ENCODE measurements around the gene PKN1.

The PKN1 gene

DNA sequence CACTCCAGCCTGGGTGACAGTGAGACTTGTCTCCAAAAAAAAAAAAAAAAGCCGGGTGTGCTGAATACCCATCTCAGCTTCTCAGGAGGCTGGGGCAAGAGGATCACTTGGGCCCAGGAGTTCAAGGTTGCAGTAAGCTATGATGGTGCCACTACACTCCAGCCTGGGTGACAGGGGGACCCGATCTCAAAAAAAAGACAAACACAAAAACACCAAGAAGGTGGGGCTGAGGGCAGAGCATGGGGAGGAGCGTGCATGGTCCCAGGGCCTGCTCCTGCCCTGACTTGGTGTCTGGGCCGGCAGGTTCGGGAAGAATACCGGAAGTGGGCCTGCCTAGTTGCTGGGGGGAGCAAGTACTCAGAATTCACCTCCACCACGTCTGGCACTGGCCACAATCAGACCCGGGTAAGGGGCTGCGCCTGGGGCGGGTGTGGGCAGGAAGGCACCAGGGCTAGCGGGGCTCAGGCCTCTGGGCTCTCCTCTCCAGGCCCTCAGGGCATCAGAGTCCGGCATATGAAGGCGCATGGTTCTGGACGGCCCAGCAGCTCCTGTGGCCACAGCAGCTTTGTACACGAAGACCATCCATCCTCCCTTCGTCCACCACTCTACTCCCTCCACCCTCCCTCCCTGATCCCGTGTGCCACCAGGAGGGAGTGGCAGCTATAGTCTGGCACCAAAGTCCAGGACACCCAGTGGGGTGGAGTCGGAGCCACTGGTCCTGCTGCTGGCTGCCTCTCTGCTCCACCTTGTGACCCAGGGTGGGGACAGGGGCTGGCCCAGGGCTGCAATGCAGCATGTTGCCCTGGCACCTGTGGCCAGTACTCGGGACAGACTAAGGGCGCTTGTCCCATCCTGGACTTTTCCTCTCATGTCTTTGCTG is 25.3 kb upstream of the PKN1 start:
- TF ChIP-seq, protein P1, sequence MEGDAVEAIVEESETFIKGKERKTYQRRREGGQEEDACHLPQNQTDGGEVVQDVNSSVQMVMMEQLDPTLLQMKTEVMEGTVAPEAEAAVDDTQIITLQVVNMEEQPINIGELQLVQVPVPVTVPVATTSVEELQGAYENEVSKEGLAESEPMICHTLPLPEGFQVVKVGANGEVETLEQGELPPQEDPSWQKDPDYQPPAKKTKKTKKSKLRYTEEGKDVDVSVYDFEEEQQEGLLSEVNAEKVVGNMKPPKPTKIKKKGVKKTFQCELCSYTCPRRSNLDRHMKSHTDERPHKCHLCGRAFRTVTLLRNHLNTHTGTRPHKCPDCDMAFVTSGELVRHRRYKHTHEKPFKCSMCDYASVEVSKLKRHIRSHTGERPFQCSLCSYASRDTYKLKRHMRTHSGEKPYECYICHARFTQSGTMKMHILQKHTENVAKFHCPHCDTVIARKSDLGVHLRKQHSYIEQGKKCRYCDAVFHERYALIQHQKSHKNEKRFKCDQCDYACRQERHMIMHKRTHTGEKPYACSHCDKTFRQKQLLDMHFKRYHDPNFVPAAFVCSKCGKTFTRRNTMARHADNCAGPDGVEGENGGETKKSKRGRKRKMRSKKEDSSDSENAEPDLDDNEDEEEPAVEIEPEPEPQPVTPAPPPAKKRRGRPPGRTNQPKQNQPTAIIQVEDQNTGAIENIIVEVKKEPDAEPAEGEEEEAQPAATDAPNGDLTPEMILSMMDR (conservative IDR thresholded peaks at IDR 0.05; ENCODE audit: low read length) = no peak
- DNase-seq (ENCODE audit: low read depth) = no peak
- no peak overlapping the region for H3K4me3 ChIP-seq (ENCODE audit: low read length)

DNA sequence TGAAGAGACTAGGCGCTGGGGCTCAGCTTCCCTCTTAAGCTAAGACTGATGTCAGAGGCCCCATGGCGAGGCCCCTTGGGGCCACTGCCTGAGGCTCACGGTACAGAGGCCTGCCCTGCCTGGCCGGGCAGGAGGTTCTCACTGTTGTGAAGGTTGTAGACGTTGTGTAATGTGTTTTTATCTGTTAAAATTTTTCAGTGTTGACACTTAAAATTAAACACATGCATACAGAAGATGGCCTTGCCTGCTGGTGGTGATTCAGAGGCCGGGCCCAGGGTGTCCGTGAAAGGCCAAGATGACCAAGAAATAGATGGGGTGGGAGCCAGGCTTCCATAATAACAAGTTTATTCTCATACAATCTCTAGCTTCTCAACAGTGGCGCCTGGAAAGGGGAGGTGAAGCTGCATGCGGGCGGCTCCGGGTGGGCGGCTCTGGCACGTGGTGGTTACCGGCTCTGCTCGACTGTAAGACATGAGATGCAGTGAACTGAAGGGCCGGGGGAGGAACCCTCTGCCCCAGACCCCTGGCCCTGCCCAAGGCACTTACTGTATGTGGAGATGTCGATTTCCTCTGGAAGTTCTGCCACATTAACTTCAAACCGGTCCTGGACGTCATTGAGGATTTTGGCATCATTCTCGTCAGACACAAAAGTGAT is 24.5 kb upstream of the PKN1 start:
- peak; percentile 16 for DNase-seq (ENCODE audit: low read depth)
- TF ChIP-seq, protein P1 (conservative IDR thresholded peaks at IDR 0.05; ENCODE audit: low read length) = no peak

DNA sequence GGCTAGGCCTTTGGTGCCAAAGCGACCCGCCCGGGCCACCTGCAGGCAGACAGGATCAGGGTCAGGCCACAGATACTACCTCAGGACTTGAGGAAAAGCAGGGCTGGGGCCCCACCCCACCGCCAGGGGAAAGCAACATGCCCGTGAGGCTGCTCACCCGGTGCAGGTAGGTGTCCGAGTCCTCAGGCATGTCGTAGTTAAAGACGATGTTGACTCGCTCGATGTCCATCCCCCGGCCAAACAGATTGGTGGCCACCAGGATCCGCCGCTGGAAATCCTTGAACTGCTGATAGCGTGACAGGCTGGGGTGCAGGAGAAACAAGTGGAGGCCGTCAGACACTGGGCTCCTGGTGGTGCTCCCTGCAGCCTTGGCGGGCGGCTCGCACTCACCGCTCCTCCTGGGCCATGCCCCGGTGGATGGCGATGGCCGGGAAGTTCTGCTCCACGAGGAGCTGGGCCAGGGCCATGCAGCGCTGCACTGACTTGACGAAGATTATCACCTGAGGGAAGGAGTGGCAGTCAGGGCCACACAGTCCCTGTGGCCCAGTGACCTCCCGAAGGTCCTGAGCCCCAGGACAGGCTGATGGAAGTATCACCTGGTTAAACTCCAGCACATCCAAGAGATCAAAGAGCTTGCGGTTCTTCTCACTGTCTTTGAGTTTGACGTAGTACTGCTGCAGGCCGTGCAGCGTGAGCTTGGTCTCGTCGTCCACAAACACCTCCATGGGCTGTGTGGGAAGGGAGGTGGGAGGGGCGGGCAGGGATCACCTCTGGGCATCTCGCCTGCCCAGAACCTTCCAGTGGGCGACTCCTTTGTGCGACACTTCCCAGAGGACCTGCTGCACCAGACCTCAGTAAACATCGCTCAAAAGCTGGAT is 23.7 kb upstream of the PKN1 start:
- H3K4me3 ChIP-seq (ENCODE audit: low read length) = no peak overlapping the region
- TF ChIP-seq, protein P1 (conservative IDR thresholded peaks at IDR 0.05; ENCODE audit: low read length) = no peak
- DNase-seq (ENCODE audit: low read depth) = no peak

More for the DNA sequence above, 24.5 kb upstream of the PKN1 start:
- H3K4me3 ChIP-seq (ENCODE audit: low read length) = no peak overlapping the region

DNA sequence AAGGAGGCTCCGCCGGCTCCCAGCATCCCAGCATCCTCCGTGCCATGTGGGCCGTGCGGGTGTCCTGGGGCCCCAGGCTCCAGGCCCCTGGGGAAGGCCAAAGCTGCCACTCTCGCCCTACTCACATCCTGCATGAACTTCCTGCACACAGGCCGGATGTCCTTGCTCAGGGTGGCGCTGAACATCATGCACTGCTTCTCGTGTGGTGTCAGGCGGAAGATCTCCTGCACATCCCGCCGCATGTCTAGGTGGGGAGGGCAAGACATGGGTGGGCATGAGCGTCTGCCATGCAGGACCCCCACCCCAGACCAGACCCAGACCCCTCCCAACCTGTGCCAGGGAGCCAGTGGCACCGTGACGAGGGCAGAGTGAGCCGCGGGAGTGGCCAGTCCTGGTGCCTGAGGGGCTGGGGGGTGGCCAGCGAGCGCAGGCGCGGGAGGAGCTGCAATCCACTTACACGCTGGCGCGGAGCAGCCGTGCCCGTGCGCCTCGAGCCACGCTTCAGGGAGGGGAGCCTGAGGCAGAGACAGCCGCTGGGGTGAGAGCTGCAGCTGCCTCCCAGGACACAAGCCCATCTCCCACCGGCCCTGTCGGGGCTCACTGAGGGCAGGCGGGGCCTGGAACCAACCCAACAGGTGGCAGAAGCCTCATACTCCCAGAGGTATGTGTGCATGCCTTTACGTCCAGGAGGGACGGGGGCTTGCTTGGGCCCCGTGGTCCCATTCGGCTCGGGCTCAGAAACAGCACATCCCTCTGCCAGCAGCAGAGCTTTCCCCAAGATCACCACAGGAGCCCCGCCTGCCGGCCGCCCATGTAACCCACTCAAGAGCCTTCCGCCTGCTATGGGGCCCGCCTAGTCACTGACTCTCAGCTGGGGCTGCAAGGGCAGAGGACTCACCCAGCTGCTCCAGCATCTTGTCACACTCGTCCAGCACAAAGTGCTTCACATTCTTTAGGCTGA is 22.7 kb upstream of the PKN1 start:
- no peak overlapping the region for H3K4me3 ChIP-seq (ENCODE audit: low read length)
- TF ChIP-seq, protein P1 (conservative IDR thresholded peaks at IDR 0.05; ENCODE audit: low read length) = no peak
- DNase-seq (ENCODE audit: low read depth) = no peak

DNA sequence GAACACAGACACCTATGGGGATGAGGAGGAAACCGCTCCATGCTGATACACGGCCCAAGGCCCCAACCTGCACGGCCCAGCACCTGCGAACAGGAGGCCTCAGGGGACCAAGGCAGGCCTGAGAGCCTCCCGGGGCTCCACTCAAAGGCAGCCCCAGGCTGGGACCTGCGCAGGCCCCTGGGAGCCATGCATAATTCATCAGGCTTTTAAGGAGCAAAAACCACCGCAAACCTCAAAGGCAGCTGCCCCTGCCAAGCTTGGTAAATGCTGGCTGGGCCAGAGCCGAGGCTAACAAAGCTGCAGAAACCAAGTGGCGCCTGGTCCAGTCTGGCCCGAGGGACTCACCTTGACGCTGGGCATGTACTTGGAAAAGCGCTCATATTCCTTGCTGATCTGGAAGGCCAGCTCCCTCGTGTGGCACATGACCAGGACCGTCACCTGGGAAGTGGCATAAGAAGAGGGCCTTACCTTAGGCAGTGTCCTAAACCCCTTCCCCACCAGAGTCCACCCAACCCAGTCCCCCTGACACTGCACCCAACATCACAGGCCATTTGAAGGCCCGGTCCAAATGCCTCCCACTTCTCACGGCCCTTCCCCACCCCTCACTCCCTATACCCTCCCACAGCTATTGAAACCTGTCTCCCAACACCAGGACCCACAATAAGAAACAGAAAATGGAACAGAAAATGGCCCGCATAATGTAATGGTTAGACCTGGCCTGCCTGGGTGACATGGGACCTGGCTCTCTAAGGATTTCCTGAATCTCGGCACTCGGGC is 21.8 kb upstream of the PKN1 start:
- no peak overlapping the region for H3K4me3 ChIP-seq (ENCODE audit: low read length)
- DNase-seq (ENCODE audit: low read depth) = no peak
- TF ChIP-seq, protein P1 (conservative IDR thresholded peaks at IDR 0.05; ENCODE audit: low read length) = no peak

DNA sequence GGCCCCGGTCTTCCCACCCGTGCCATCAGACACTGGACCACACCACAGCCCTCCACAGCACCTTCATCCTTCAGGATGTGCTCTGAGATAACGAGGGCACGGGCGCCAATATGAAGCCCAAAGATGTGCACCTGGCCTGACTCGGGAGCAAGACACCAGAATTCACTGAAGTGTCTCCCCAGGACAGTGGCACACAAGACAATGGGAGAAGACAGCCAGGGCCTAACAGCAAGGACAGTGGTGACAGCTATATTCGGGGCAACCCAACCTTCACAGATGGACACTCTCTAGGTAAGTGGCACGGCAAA is 21.2 kb upstream of the PKN1 start:
- TF ChIP-seq, protein P1 (conservative IDR thresholded peaks at IDR 0.05; ENCODE audit: low read length) = no peak
- H3K4me3 ChIP-seq (ENCODE audit: low read length) = no peak overlapping the region
- DNase-seq (ENCODE audit: low read depth) = no peak

All from AG10803 (cell line).